ENCODE results near the gene SAP25.
A peak's percentile ranks its signal among the peaks of the same experiment; 100 is the strongest.

The SAP25 gene

GRCh38 chr7:100590077-100590737 lies 16.5 kb upstream of the SAP25 start:
- H3K27ac ChIP-seq: no peak overlapping the region
- H3K36me3 ChIP-seq (replicated peaks): no peaks in the 10 kb centered on the region
- in situ Hi-C loops (cut with HindIII; ENCODE audit: low pct_ligation_motif_present, low sequenced_read_pairs): no loop called here
- TF ChIP-seq CTCF (IDR thresholded peaks at IDR 0.05; ENCODE audit: low read depth, low read length, missing control alignments): no peak
- peak overlapping the region; percentile 5 for H3K4me3 ChIP-seq (ENCODE audit: low read depth, low read length)
- DNase-seq: no peak
- H3K27me3 ChIP-seq (replicated peaks): no peaks in the 10 kb centered on the region

DNA sequence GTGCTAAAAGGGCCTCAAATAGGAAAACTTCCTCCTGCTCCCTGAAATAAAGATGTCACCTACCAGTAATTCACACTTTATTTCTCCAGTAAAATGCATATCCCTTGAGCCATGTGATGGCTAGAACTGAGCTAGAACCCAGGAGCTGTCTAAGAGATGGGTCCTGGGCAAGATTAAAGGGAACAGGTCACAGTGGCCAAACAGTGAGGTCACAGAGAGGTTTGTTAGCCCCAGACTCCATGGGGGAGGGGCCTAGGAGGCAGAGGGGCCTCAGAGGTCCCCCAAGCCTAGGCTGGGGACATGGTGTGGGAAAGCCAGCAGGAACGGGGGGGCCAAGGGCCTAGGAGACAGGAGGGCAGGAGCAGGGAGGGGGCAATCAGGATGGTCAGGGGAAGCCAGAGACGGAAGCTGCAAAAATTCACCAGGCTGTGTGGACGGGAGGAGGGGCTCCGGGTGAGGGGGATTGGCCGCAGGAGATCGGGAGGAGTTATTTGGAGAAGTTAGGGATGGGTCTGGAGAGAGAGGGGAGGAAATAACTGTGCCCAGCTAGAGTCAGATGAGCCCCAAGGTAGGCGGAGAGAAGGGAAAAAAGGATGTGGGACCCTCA lies 15.7 kb upstream of the SAP25 start:
- no peak overlapping the region for H3K4me3 ChIP-seq (ENCODE audit: low read depth, low read length)
- in situ Hi-C loops (cut with HindIII; ENCODE audit: low pct_ligation_motif_present, low sequenced_read_pairs): no loop called here
- H3K27me3 ChIP-seq (replicated peaks): no peaks in the 10 kb centered on the region
- TF ChIP-seq CTCF (IDR thresholded peaks at IDR 0.05; ENCODE audit: low read depth, low read length, missing control alignments): no peak
- no peak for DNase-seq
- no peaks in the 10 kb centered on the region for H3K36me3 ChIP-seq (replicated peaks)
- H3K27ac ChIP-seq: no peak overlapping the region

- H3K4me3 ChIP-seq (ENCODE audit: low read depth, low read length): no peak overlapping the region
- H3K36me3 ChIP-seq (replicated peaks): no peaks in the 10 kb centered on the region
- peak; percentile 55 for TF ChIP-seq CTCF (IDR thresholded peaks at IDR 0.05; ENCODE audit: low read depth, low read length, missing control alignments)
- no peaks in the 10 kb centered on the region for H3K27me3 ChIP-seq (replicated peaks)
- H3K27ac ChIP-seq: no peak overlapping the region
- peak; percentile 25 for DNase-seq
- in situ Hi-C loops (cut with HindIII; ENCODE audit: low pct_ligation_motif_present, low sequenced_read_pairs): no loop called here
Observed at GRCh38 chr7:100588438-100588837, 14.7 kb upstream of the SAP25 start.

DNA sequence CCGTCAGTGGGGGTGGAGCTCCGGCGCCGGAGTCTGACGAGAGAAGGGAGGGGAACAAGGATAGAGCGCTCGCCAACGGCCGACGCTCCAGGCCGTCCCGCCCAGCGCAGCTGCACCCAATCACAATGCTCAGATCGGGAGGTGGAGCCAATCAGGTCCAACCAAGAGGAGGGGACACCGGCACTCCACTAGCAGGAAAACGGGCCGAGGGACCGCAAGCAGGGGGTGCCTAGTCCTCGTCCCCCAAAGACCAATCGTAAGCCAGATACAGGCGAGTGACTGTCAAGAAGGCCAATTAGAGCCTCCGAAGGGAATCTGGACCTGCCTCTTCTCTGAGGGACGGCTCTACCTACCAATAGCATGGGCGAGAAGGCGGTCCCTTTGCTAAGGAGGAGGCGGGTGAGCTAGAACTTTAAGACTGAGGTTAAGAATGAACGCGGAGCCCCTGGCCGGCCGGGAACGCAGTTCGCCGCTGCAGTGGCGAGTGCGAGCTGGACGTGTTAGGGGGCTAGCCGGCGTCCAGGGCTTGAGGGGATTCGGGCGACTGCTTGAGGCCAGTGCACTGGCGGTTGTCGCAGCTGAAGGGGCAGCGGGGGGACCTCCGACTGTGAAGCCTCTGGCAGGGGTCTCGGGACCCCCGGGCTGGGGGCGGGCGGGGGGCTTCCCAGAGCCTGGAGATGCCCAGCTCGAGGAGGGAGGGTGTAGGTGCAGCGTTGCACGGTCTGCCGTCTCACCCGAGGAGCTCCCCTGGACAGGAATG lies 12.7 kb upstream of the SAP25 start, which contains the start of gene FBXO24:
TSS of gene FBXO24 (plus strand) at position 63 of the 760 bp plus-strand sequence. CDS start at position 361, 298 bp downstream.
- H3K27me3 ChIP-seq (replicated peaks): no peaks in the 10 kb centered on the region
- in situ Hi-C loops (cut with HindIII; ENCODE audit: low pct_ligation_motif_present, low sequenced_read_pairs): no loop called here
- no peak for TF ChIP-seq CTCF (IDR thresholded peaks at IDR 0.05; ENCODE audit: low read depth, low read length, missing control alignments)
- H3K4me3 ChIP-seq (ENCODE audit: low read depth, low read length): peak within 1 kb of the TSS; percentile 76
- H3K36me3 ChIP-seq (replicated peaks): peaks cover 12% of the 10 kb centered on the region
- peak within 1 kb of the TSS; percentile 88 for H3K27ac ChIP-seq
- peak; percentile 100 for DNase-seq

- DNase-seq: peak; percentile 7
- H3K27me3 ChIP-seq (replicated peaks): no peaks in the 10 kb centered on the region
- no peak for TF ChIP-seq CTCF (IDR thresholded peaks at IDR 0.05; ENCODE audit: low read depth, low read length, missing control alignments)
- peaks cover 19% of the 10 kb centered on the region for H3K36me3 ChIP-seq (replicated peaks)
- in situ Hi-C loops (cut with HindIII; ENCODE audit: low pct_ligation_motif_present, low sequenced_read_pairs): no loop called here
- peak within 1 kb of the TSS; percentile 88 for H3K27ac ChIP-seq
- peak within 1 kb of the TSS; percentile 76 for H3K4me3 ChIP-seq (ENCODE audit: low read depth, low read length)
Observed at GRCh38 chr7:100585511-100586265, 12.0 kb upstream of the SAP25 start, which contains the start of gene LRCH4. LRCH4 (minus strand) TSS chr7:100586129; CDS start chr7:100586100, 29 bp downstream.

Measured in brain microvascular endothelial cell (primary cell).